ENCODE data around the gene HOXB6. TPM values are rescaled to one million over a fixed set of nuclear protein-coding genes. Genes with fewer than 3 reads are reported as not detected.

HOXB6 gene
- 9.8 TPM for polyA plus RNA-seq
- long read RNA-seq, donor 1, partial matches to known transcripts, result 5 of 5 reads
- long read RNA-seq, donor 1, other reads (novel, unspliced or antisense), result 0 of 5 reads
- long read RNA-seq, donor 2, partial matches to known transcripts, result 6 of 6 reads
- long read RNA-seq, donor 2, other reads (novel, unspliced or antisense), result 0 of 6 reads
- long read RNA-seq, donor 3, result 0 reads
- long read RNA-seq, donor 4, partial matches to known transcripts, result 0 of 1 reads
- long read RNA-seq, donor 4, other reads (novel, unspliced or antisense), result 0 of 1 reads
- long read RNA-seq, donor 5, result 0 reads
- long read RNA-seq, donor 6, partial matches to known transcripts, result 0 of 1 reads
- long read RNA-seq, donor 6, other reads (novel, unspliced or antisense), result 0 of 1 reads
- long read RNA-seq, donor 7, partial matches to known transcripts, result 9 of 13 reads
- long read RNA-seq, donor 7, other reads (novel, unspliced or antisense), result 0 of 13 reads
- long read RNA-seq, donor 8, partial matches to known transcripts, result 8 of 8 reads
- long read RNA-seq, donor 8, other reads (novel, unspliced or antisense), result 0 of 8 reads
- long read RNA-seq, donor 9, result 0 reads
- long read RNA-seq, donor 10, result 0 reads
- long read RNA-seq, donor 11, result 0 reads

- H3K27me3 ChIP-seq (ENCODE audit: control insufficient read depth, insufficient read depth, low read length), result peaks cover 98% of the 10 kb centered on the region
- H3K36me3 ChIP-seq (ENCODE audit: control insufficient read depth, insufficient read depth, low read length), result no peaks in the 10 kb centered on the region
- H3K4me3 ChIP-seq (ENCODE audit: low read length), result peak within 1 kb of the TSS; percentile 59
- WGBS (ENCODE audit: insufficient coverage, low lambda C conversion rate), result 9% methylated on average over 8 of the region's 16 CpGs
- peaks cover 30% of the 10 kb centered on the region for H3K4me1 ChIP-seq (ENCODE audit: control insufficient read depth, insufficient read depth, low read length)
- H3K9me3 ChIP-seq (ENCODE audit: control insufficient read depth, low read depth, low read length), result peaks cover 6% of the 10 kb centered on the region
- peak within 1 kb of the TSS; percentile 78 for H3K27ac ChIP-seq (ENCODE audit: low read length)
- DNase-seq, result no peak
These were observed at the start of gene HOXB6 for GRCh38 chr17:48604770-48605329. HOXB6 (minus strand) TSS chr17:48604986; CDS start chr17:48598150, 6,836 bp downstream.

DNA sequence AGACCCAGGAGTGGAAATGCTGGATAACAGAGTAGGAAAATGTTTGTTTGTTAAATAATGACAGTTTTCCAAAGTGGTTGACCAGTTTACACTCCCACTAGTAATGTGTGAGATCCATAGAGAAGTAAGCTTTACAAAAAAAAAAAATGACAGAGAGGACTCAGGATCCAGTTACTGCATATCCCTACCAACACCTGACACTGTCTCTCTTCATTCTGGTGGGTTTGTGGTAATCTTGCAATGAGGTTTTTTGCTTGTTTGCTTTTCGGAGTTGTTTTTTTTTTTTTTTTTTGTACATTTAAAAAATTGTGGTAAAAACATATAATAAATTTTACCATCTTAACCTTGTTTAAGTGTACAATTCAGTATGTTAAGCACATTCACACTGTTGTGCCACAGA lies 45.0 kb upstream of the HOXB6 start:
- peaks cover 13% of the 10 kb centered on the region for H3K4me1 ChIP-seq (ENCODE audit: control insufficient read depth, insufficient read depth, low read length)
- H3K27me3 ChIP-seq (ENCODE audit: control insufficient read depth, insufficient read depth, low read length), result peaks cover 63% of the 10 kb centered on the region
- 67% methylated on average over 1 of the region's 1 CpG for WGBS (ENCODE audit: insufficient coverage, low lambda C conversion rate)
- no peaks in the 10 kb centered on the region for H3K36me3 ChIP-seq (ENCODE audit: control insufficient read depth, insufficient read depth, low read length)
- H3K9me3 ChIP-seq (ENCODE audit: control insufficient read depth, low read depth, low read length), result peaks cover 8% of the 10 kb centered on the region
- H3K4me3 ChIP-seq (ENCODE audit: low read length), result no peak overlapping the region
- no peak for DNase-seq
- H3K27ac ChIP-seq (ENCODE audit: low read length), result no peak overlapping the region

DNA sequence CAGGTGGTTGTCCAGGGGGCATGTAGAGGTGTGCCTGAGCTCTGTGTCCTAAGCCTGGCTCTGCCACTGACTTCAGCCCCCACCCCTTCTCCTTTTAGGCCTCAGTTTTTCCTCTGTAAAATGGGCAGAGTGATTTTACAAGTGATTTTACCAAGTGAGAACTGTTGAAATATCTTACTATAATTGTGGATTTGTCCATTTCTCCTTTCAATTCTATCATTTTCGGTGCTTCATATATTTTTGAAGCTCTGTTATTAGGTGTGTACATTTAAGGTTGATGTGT lies 43.1 kb upstream of the HOXB6 start:
- Histone ChIP-seq H3K4me1 (ENCODE audit: control insufficient read depth, insufficient read depth, low read length) (peaks cover 13% of the 10 kb centered on the region), H3K9me3 (ENCODE audit: control insufficient read depth, low read depth, low read length) (peaks cover 8% of the 10 kb centered on the region), H3K27ac (ENCODE audit: low read length) (no peak overlapping the region), H3K4me3 (ENCODE audit: low read length) (peak overlapping the region; percentile 18), H3K27me3 (ENCODE audit: control insufficient read depth, insufficient read depth, low read length) (peaks cover 79% of the 10 kb centered on the region), H3K36me3 (ENCODE audit: control insufficient read depth, insufficient read depth, low read length) (no peaks in the 10 kb centered on the region)
- no peak for DNase-seq
- 80% methylated on average over 1 of the region's 1 CpG for WGBS (ENCODE audit: insufficient coverage, low lambda C conversion rate)

- WGBS (ENCODE audit: insufficient coverage, low lambda C conversion rate), result 0% methylated on average over 4 of the region's 30 CpGs
- Histone ChIP-seq H3K4me1 (ENCODE audit: control insufficient read depth, insufficient read depth, low read length) (peaks cover 13% of the 10 kb centered on the region), H3K36me3 (ENCODE audit: control insufficient read depth, insufficient read depth, low read length) (no peaks in the 10 kb centered on the region), H3K27me3 (ENCODE audit: control insufficient read depth, insufficient read depth, low read length) (peaks cover 83% of the 10 kb centered on the region), H3K27ac (ENCODE audit: low read length) (no peak overlapping the region), H3K4me3 (ENCODE audit: low read length) (peak overlapping the region; percentile 18), H3K9me3 (ENCODE audit: control insufficient read depth, low read depth, low read length) (peaks cover 12% of the 10 kb centered on the region)
- peak in 1 of 2 donors; percentile 27 for DNase-seq
These were observed 42.5 kb upstream of the HOXB6 start for GRCh38 chr17:48647103-48647962.

- Histone ChIP-seq H3K27ac (ENCODE audit: low read length) (no peak overlapping the region), H3K4me3 (ENCODE audit: low read length) (peak overlapping the region; percentile 21), H3K9me3 (ENCODE audit: control insufficient read depth, low read depth, low read length) (peaks cover 20% of the 10 kb centered on the region), H3K36me3 (ENCODE audit: control insufficient read depth, insufficient read depth, low read length) (no peaks in the 10 kb centered on the region), H3K27me3 (ENCODE audit: control insufficient read depth, insufficient read depth, low read length) (peaks cover 89% of the 10 kb centered on the region), H3K4me1 (ENCODE audit: control insufficient read depth, insufficient read depth, low read length) (peaks cover 13% of the 10 kb centered on the region)
- no CpG with 5 or more reads among the region's 80 CpGs for WGBS (ENCODE audit: insufficient coverage, low lambda C conversion rate)
- DNase-seq, result no peak
These were observed 41.7 kb upstream of the HOXB6 start for GRCh38 chr17:48646183-48647102.

GRCh38 chr17:48645639-48646182 lies 40.9 kb upstream of the HOXB6 start:
- no CpG with 5 or more reads among the region's 14 CpGs for WGBS (ENCODE audit: insufficient coverage, low lambda C conversion rate)
- H3K27me3 ChIP-seq (ENCODE audit: control insufficient read depth, insufficient read depth, low read length), result peaks cover 95% of the 10 kb centered on the region
- H3K4me3 ChIP-seq (ENCODE audit: low read length), result peak overlapping the region; percentile 21
- DNase-seq, result no peak
- H3K36me3 ChIP-seq (ENCODE audit: control insufficient read depth, insufficient read depth, low read length), result no peaks in the 10 kb centered on the region
- H3K9me3 ChIP-seq (ENCODE audit: control insufficient read depth, low read depth, low read length), result peaks cover 21% of the 10 kb centered on the region
- no peak overlapping the region for H3K27ac ChIP-seq (ENCODE audit: low read length)
- peaks cover 13% of the 10 kb centered on the region for H3K4me1 ChIP-seq (ENCODE audit: control insufficient read depth, insufficient read depth, low read length)

DNA sequence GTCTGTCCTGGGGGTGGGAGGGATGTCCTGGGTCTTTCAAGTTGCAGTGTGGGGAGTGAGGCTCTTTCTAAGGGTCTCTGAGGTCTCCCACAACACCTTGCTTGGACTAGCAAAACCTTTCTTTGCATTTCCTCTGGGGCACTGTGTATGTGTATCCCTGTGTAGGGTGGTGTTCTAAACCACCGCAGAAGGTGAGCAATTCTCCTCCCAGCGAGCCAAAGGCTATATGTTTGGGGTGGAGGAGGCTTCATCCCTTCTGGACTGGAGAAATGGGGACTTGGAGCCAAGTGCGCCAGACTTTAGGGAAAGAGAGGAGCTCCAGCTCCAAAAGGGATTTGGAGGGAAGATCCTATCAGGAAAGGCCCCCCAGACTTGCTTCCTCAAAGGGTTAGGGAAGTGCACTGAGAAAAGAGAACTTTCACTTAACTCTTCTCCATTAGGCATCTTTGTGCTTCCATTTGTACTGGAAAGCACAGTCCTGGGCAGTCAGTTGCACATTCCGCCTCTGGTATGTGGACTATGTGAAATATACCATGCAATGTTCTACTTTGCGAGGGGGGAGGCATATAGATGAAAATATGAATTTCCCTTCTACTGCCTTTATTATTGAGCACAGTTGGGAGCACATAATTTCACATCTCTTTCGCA lies 40.2 kb upstream of the HOXB6 start:
- WGBS (ENCODE audit: insufficient coverage, low lambda C conversion rate), result 33% methylated on average over 1 of the region's 6 CpGs
- no peak for DNase-seq
- no peak overlapping the region for H3K4me3 ChIP-seq (ENCODE audit: low read length)
- no peaks in the 10 kb centered on the region for H3K36me3 ChIP-seq (ENCODE audit: control insufficient read depth, insufficient read depth, low read length)
- H3K27ac ChIP-seq (ENCODE audit: low read length), result no peak overlapping the region
- peaks cover 13% of the 10 kb centered on the region for H3K4me1 ChIP-seq (ENCODE audit: control insufficient read depth, insufficient read depth, low read length)
- peaks cover 21% of the 10 kb centered on the region for H3K9me3 ChIP-seq (ENCODE audit: control insufficient read depth, low read depth, low read length)
- peaks cover 98% of the 10 kb centered on the region for H3K27me3 ChIP-seq (ENCODE audit: control insufficient read depth, insufficient read depth, low read length)

- no peak overlapping the region for H3K4me3 ChIP-seq (ENCODE audit: low read length)
- peaks cover 21% of the 10 kb centered on the region for H3K9me3 ChIP-seq (ENCODE audit: control insufficient read depth, low read depth, low read length)
- H3K36me3 ChIP-seq (ENCODE audit: control insufficient read depth, insufficient read depth, low read length), result no peaks in the 10 kb centered on the region
- H3K27ac ChIP-seq (ENCODE audit: low read length), result no peak overlapping the region
- DNase-seq, result no peak
- no CpG with 5 or more reads among the region's 1 CpG for WGBS (ENCODE audit: insufficient coverage, low lambda C conversion rate)
- H3K27me3 ChIP-seq (ENCODE audit: control insufficient read depth, insufficient read depth, low read length), result peaks cover 99% of the 10 kb centered on the region
- peaks cover 13% of the 10 kb centered on the region for H3K4me1 ChIP-seq (ENCODE audit: control insufficient read depth, insufficient read depth, low read length)
These were observed 39.4 kb upstream of the HOXB6 start for GRCh38 chr17:48644159-48644558.

DNA sequence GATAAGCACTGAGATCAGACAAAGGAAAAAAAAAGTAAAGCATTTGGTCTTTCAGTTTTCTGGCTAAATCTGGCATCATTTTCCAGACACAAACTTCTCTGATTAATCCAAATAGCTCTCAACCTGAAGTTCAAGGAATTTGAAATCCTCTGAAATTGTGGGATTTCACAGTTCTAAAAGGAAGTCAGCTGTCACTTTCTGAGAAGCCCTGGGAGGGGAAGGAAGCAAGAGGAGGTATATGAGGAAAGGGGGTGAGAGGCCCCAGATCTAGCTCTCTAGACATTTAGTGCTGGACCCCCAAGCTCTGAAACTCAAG lies 38.9 kb upstream of the HOXB6 start:
- no peaks in the 10 kb centered on the region for H3K36me3 ChIP-seq (ENCODE audit: control insufficient read depth, insufficient read depth, low read length)
- H3K9me3 ChIP-seq (ENCODE audit: control insufficient read depth, low read depth, low read length), result peaks cover 21% of the 10 kb centered on the region
- peaks cover 14% of the 10 kb centered on the region for H3K4me1 ChIP-seq (ENCODE audit: control insufficient read depth, insufficient read depth, low read length)
- no peak for DNase-seq
- H3K27ac ChIP-seq (ENCODE audit: low read length), result no peak overlapping the region
- H3K4me3 ChIP-seq (ENCODE audit: low read length), result no peak overlapping the region
- H3K27me3 ChIP-seq (ENCODE audit: control insufficient read depth, insufficient read depth, low read length), result peaks cover 100% of the 10 kb centered on the region

All from large intestine (tissue), 12 donors.